Large intestine (tissue), 3 donors: ENCODE measurements around the gene GSTT4. TPM values are rescaled to one million over a fixed set of nuclear protein-coding genes. Genes with fewer than 3 reads are reported as not detected.

Experiments used
- DNase-seq, 2 donors: peaks; one replicate each; pipeline versions ENCODE4 v3.0.0 to v3.0.0-alpha.2; 2013
- H3K27ac ChIP-seq: one replicate; pipeline ENCODE4 v1.5.1; 2013; ENCODE audit warnings: low read length
- H3K27me3 ChIP-seq: 2 replicates; pipeline ENCODE4 v1.6.1; 2013; ENCODE audit warnings: low read length; ENCODE audit not compliant: control insufficient read depth, insufficient read depth
- H3K36me3 ChIP-seq: 2 replicates; pipeline ENCODE4 v1.6.1; 2013; ENCODE audit warnings: low read length; ENCODE audit not compliant: control insufficient read depth, insufficient read depth
- H3K4me1 ChIP-seq: one replicate; pipeline ENCODE4 v1.6.1; 2013; ENCODE audit warnings: low read length; ENCODE audit not compliant: control insufficient read depth, insufficient read depth
- H3K4me3 ChIP-seq: one replicate; pipeline ENCODE4 v1.5.1; 2013; ENCODE audit warnings: low read length
- H3K9me3 ChIP-seq: one replicate; pipeline ENCODE4 v1.6.1; 2013; ENCODE audit warnings: mild to moderate bottlenecking, low read depth, low read length, moderate library complexity; ENCODE audit not compliant: control insufficient read depth
- WGBS: methylation state at CpG from one replicate; pipeline ENCODE4 v1.1.5; 2013; ENCODE audit warnings: low lambda C conversion rate; ENCODE audit not compliant: insufficient coverage; 5-methylcytosine and 5-hydroxymethylcytosine counted together
- polyA plus RNA-seq: library from polyadenylated mRNA; unstranded; fragments of 120-200 nt; gene quantifications from one replicate; pipeline ENCODE4 v1.2.1, GENCODE V29; 2013

Gene GSTT4
- polyA plus RNA-seq, 1 donor, result not detected

DNA sequence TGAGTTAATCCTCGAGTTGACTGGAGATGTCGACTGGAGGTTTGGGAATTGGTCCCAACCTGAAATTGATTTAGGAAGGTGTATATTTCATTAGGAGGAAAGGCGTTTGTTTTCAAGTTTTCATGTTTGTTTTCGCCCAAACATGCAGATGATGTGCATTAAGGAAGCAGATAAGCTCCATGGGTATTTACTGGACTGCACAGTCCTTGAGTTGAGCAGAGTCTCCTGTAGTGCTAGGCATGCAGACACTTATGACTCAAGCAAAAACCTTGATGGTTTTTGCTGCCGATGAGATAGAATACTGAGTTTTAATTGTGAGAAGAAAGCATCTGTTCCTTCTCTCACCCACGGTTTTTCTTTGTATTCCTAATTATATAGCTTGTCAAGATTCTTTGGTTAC is 33.8 kb upstream of the GSTT4 start:
- no CpG with 5 or more reads among the region's 6 CpGs for WGBS
- no peak for DNase-seq
- Histone ChIP-seq H3K36me3 (peaks cover 73% of the 10 kb centered on the region), H3K4me3 (no peak overlapping the region), H3K27me3 (no peaks in the 10 kb centered on the region), H3K27ac (no peak overlapping the region), H3K4me1 (no peaks in the 10 kb centered on the region), H3K9me3 (no peaks in the 10 kb centered on the region)

DNA sequence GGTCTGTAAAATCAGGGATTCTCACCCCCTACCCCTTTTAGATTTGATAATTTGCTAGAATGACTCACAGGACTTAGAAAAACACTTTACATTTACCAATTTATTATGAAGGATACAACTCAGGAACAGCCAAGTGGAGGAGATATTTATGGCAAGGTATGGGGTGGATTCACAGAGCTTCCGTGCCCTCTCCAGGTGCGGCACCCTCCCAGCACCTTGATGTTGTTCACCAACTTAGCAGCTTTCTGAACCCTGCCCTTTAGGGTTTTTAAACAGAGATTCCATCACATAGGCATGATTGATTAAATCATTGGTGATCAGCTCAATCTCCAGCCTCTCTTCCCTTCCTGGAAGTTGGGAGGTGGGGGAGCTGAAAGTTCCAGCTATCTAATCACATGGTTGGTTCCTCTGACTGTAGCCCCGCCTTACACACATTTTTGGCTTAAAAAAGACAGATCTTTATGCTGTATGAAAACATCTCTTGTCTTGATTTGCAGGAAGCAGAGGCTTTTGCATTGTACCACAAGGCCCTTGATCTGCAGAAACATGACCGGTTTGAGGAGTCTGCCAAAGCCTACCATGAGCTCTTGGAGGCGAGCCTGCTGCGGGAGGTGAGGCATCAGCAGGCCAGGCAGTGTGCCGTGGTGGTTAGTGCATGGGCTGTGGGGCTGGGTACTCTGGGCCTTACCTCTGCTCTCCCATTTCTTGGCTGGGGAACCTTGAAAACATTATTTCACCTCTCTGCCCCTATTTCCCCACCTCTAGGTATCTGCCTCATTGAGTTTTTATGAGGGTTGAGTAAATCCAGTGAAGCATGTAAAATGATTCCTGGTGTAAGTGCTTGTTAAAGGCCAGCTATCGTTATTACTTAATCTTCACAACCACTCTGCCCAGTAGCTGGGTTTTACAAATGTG is 32.9 kb upstream of the GSTT4 start:
- no peaks in the 10 kb centered on the region for H3K4me1 ChIP-seq
- H3K36me3 ChIP-seq, result peaks cover 68% of the 10 kb centered on the region
- no peak for DNase-seq
- whole genome bisulfite sequencing, result no CpG with 5 or more reads among the region's 8 CpGs
- no peaks in the 10 kb centered on the region for H3K27me3 ChIP-seq
- no peak overlapping the region for H3K27ac ChIP-seq
- H3K4me3 ChIP-seq, result no peak overlapping the region
- H3K9me3 ChIP-seq, result no peaks in the 10 kb centered on the region

DNA sequence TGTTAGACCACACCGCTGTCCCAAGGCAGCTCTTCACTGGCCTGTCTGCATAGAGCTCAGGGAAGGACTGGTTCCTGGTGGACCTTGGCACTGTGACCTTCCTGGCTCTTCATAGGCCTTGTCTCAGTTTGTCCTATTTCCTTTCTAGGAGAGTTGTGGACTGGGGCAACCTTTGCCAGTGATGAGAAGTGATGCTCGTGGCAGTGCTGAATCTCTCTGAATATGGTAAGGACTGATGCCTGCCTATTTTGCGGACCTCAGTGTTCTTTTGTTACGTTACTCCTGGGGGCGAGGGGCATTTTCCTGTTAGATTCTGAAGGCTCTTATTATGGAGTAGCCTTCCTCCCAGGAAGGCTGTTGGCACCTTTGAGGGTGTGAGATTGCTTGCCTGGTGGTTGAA is 30.0 kb upstream of the GSTT4 start:
- DNase-seq, result no peak
- Histone ChIP-seq H3K9me3 (no peaks in the 10 kb centered on the region), H3K4me3 (no peak overlapping the region), H3K36me3 (peaks cover 49% of the 10 kb centered on the region), H3K4me1 (no peaks in the 10 kb centered on the region), H3K27ac (no peak overlapping the region), H3K27me3 (no peaks in the 10 kb centered on the region)
- WGBS, result no CpG with 5 or more reads among the region's 5 CpGs

DNA sequence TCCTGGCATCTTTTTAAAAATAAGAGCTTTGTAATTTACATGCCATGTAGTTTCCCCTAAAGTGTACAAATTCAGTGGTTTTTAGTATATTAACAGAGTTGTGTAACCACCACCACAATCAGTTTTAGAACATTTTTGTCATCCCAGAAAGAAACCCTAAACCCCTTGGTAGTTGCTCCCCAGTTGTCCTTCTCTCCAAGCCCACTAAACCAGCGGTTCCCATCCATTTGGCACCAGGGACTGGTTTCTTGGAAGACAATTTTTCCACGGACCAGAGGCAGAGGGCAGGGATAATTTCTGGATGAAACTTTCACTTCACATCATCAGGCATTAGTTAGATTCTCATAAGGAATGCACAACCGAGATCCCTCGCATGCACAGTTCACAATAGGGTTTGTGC is 28.5 kb upstream of the GSTT4 start:
- H3K9me3 ChIP-seq, result no peaks in the 10 kb centered on the region
- no peak overlapping the region for H3K4me3 ChIP-seq
- no peaks in the 10 kb centered on the region for H3K4me1 ChIP-seq
- H3K27me3 ChIP-seq, result no peaks in the 10 kb centered on the region
- H3K36me3 ChIP-seq, result peaks cover 36% of the 10 kb centered on the region
- no CpG with 5 or more reads among the region's 4 CpGs for WGBS
- H3K27ac ChIP-seq, result no peak overlapping the region
- no peak for DNase-seq

DNA sequence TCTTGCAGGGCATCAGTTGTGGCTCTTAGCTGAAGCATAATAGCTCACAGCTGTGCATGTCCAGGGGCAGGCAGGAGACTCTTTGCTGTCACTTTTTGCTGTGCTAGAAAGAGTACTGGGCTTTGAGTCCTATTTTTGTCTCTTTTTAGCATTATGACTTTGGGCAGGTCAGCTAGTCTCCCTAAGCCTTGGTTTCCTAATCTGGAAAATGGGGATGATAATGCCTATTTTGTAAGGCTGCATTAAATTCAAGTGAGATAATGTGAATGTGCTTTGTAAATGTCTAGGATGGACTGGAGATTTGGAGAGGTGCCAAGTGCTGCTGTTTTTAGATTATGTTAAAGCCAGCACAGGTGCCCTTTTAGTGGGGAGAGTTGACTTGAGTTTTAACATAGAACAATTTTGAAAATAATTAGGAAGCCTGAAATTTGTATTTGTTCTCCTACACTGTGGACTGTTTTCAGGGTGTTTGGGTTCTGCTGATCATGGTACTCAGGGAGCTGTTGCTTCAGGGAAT is 25.0 kb upstream of the GSTT4 start:
- H3K4me1 ChIP-seq, result no peaks in the 10 kb centered on the region
- H3K27ac ChIP-seq, result no peak overlapping the region
- no peak for DNase-seq
- peaks cover 12% of the 10 kb centered on the region for H3K36me3 ChIP-seq
- H3K27me3 ChIP-seq, result no peaks in the 10 kb centered on the region
- no peaks in the 10 kb centered on the region for H3K9me3 ChIP-seq
- no peak overlapping the region for H3K4me3 ChIP-seq

DNA sequence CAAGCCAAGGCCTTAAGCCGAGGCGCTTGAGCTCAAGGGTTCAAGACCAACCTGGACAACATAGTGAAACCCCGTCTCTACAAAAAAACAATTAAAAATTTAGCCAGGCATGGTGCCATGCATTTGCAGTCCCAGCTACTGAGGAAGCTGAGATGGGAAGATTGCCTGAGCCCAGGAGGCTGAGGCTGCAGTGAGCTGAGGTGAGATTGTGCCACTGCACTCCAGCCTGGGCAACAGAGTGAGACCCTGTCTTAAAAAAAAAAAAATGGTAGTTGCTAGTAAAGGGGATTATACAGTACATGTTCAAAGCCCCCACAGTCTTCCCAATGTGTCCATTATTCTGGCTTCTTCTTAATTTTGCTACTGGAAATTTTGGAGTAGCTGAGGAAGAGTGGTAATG is 24.1 kb upstream of the GSTT4 start:
- H3K4me3 ChIP-seq, result no peak overlapping the region
- H3K27ac ChIP-seq, result no peak overlapping the region
- peaks cover 10% of the 10 kb centered on the region for H3K36me3 ChIP-seq
- no peak for DNase-seq
- WGBS, result no CpG with 5 or more reads among the region's 3 CpGs
- no peaks in the 10 kb centered on the region for H3K27me3 ChIP-seq
- H3K9me3 ChIP-seq, result no peaks in the 10 kb centered on the region
- no peaks in the 10 kb centered on the region for H3K4me1 ChIP-seq

DNA sequence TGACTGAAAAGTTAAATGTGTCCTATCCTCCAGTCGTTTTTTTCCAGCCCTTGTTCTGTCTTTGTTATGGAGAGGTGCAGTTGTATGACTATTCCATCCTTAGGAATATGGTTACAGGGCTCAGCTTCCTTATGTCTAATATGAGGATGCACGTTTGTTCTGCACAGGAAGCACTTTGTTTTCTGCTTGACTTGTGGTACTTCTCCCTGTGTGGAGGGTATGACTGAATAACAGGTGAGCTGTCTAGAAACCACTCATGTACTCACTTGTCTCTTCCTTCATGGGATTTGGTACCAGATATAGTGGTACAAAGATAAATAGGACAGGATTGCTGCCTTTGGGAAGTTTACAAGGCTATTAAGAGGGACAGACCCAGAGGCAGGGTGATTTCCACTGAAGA is 23.3 kb upstream of the GSTT4 start:
- WGBS, result no CpG with 5 or more reads among the region's 2 CpGs
- no peak for DNase-seq
- no peaks in the 10 kb centered on the region for H3K4me1 ChIP-seq

DNA sequence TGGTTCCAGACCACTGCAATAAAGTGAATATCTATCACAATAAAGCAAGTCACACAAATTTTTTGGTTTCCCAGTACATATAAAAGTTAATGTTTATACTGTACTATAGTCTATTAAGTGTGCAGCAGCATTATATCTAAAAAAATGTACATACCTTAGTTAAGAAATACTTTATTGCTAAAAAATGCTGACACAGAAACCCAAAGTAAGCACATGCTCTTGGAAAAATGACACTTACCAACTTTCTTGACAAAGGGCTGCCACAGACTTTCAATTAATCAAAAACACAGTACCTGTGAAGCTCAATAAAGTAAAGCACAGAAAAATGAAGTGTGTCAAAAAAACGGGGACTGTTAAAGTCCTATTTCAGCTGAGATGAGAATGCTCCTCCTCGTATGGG is 22.7 kb upstream of the GSTT4 start:
- no peak overlapping the region for H3K27ac ChIP-seq
- no peak overlapping the region for H3K4me3 ChIP-seq
- 86% methylated on average over 1 of the region's 2 CpGs for WGBS
- no peaks in the 10 kb centered on the region for H3K27me3 ChIP-seq
- no peaks in the 10 kb centered on the region for H3K9me3 ChIP-seq
- DNase-seq, result no peak
- no peaks in the 10 kb centered on the region for H3K4me1 ChIP-seq
- peaks cover 10% of the 10 kb centered on the region for H3K36me3 ChIP-seq

More for the DNA sequence above, 23.3 kb upstream of the GSTT4 start:
- Histone ChIP-seq H3K9me3 (no peaks in the 10 kb centered on the region), H3K36me3 (peaks cover 10% of the 10 kb centered on the region), H3K27me3 (no peaks in the 10 kb centered on the region), H3K4me3 (no peak overlapping the region), H3K27ac (no peak overlapping the region)

DNA sequence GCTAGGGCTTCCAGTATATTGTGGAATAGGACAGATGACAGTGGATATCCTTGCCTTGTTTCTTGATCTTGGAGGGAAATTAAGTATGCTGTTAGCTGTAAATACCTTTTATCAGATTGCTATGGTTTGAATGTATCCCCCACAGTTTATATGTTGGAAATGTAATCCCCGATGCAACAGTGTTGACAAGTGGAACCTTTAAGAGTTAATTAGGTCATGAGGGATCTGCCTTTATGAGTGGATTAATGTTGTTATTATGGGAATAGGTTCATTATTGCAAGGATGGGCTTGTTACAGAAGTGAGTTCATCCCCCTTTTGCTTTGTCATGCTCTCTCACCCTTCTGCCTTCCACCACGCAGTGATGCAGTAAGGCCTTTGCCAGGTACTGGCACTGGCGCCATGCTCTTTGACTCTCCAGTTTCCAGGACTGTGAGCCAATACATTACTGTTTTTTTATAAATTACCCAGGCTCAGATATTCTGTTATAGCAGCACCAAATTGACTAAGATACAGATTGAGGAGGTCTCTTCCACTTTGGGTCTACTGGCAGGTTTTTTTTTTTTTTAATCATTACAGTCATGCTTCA is 22.2 kb upstream of the GSTT4 start:
- no peak for DNase-seq
- WGBS, result no CpG with 5 or more reads among the region's 3 CpGs
- H3K36me3 ChIP-seq, result peaks cover 10% of the 10 kb centered on the region
- H3K27ac ChIP-seq, result no peak overlapping the region
- no peaks in the 10 kb centered on the region for H3K4me1 ChIP-seq
- H3K27me3 ChIP-seq, result no peaks in the 10 kb centered on the region
- H3K9me3 ChIP-seq, result no peaks in the 10 kb centered on the region
- no peak overlapping the region for H3K4me3 ChIP-seq

DNA sequence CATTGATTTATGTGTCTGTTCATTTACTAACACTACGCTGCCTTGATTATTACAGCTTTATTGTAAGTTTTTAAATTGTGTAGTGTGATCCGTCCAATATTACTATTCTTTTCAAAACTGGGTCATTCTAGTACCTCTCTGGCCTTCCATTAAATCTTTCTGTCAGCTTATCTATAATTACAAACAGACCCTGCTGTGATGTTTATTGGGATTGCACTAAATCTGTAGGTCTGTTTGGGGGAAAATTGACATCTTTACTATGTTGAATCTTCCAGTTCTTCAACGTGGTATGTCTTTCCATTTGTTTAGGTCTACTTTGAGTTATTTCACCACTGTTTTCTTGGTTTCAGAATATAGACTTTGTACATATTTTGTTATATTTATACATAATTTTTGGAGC is 21.5 kb upstream of the GSTT4 start:
- no peaks in the 10 kb centered on the region for H3K4me1 ChIP-seq
- WGBS, result no CpG with 5 or more reads among the region's 3 CpGs
- H3K27me3 ChIP-seq, result no peaks in the 10 kb centered on the region
- H3K27ac ChIP-seq, result no peak overlapping the region
- no peaks in the 10 kb centered on the region for H3K9me3 ChIP-seq
- no peak for DNase-seq
- no peak overlapping the region for H3K4me3 ChIP-seq
- peaks cover 10% of the 10 kb centered on the region for H3K36me3 ChIP-seq
